22Rv1 (cell line): ENCODE results near the gene BZW2.

Experiments used
- H3K27ac ChIP-seq: fragments of 450-650 bp; 2 replicates; pipeline ENCODE4 v1.5.1; 2017
- CTCF ChIP-seq: fragments of 450-650 bp; IDR thresholded peaks from 2 replicates; pipeline ENCODE4 v1.5.1; 2017; ENCODE audit warnings: mild to moderate bottlenecking
- ZFX ChIP-seq: fragments of 450-650 bp; IDR thresholded peaks from 2 replicates; pipeline ENCODE4 v1.6.1; 2017; ENCODE audit warnings: antibody characterized with exemption, borderline replicate concordance

The BZW2 gene

GRCh38 chr7:16739863-16740622 is 94.1 kb downstream of the BZW2 start:
- TF ChIP-seq ZFX (no peak), CTCF (no peak)
- H3K27ac ChIP-seq: peak overlapping the region; percentile 11; the same call in 1 of the 2 replicates

- TF ChIP-seq CTCF (no peak), ZFX (no peak)
- H3K27ac ChIP-seq: peak overlapping the region; percentile 11; the same call in 1 of the 2 replicates
Measured at GRCh38 chr7:16740623-16740953, 94.6 kb downstream of the BZW2 start.

GRCh38 chr7:16740996-16741395 is 95.0 kb downstream of the BZW2 start:
- TF ChIP-seq CTCF: no peak
- no peak for TF ChIP-seq ZFX

GRCh38 chr7:16741676-16742075 is 95.7 kb downstream of the BZW2 start:
- no peak for TF ChIP-seq ZFX
- TF ChIP-seq CTCF: no peak
- no peak overlapping the region for H3K27ac ChIP-seq

More at GRCh38 chr7:16740996-16741395, 95.0 kb downstream of the BZW2 start:
- no peak overlapping the region for H3K27ac ChIP-seq

GRCh38 chr7:16742547-16742946 is 96.6 kb downstream of the BZW2 start:
- no peak overlapping the region for H3K27ac ChIP-seq
- TF ChIP-seq CTCF (no peak), ZFX (no peak)

GRCh38 chr7:16743236-16743635 is 97.3 kb downstream of the BZW2 start:
- TF ChIP-seq CTCF (no peak), ZFX (no peak)
- H3K27ac ChIP-seq: no peak overlapping the region

GRCh38 chr7:16744518-16745250 is 98.7 kb downstream of the BZW2 start:
- TF ChIP-seq ZFX: no peak
- no peak for TF ChIP-seq CTCF
- no peak overlapping the region for H3K27ac ChIP-seq
